ENCODE results near the gene INPP5A. TPM values are rescaled to one million over a fixed set of nuclear protein-coding genes. Genes with fewer than 3 reads are reported as not detected.

Gene INPP5A
- total and polyA plus RNA-seq, 7 donors: 17.6 to 132 (median 100) TPM

DNA sequence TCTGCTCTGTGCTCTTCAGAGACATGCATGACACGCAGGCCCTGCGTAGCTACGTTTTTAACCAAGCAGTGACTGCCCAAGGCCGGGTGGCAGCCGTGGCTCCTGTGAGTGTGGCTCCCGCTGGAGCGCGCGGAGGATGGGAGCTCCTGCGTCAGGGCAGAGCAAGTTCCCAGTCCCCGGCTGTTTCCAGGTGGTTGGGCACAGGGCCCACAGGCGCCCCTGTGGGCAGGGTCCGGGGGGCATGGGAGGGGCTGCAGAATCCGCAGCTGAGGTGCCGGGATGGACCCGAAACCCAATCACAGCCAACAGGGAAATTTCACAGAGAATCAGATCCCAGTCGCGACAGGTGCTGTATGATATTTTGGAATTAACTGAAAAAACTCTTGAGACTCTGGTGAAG is 238.6 kb downstream of the INPP5A start:
- no peak for DNase-seq

DNA sequence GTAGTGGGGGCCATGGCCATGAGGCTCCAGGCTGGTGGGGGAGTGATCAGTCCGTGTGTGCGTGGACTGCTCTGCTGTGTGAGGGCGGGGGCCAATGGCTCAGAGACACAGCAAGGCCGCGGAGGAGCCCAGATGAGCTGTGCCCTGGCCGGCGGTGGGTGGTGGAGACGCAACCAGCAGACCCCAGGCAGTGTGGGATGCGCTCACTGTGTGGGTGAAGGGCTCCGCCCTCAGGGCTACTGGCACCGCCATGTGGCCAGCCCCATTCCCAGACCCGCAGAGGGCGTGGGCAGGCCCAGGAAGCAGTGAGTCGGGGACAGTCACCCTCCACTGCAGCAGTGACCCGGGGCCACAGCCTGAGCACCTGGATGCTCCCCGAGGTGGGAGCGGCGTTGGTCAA is 239.2 kb downstream of the INPP5A start:
- no peak for DNase-seq
- Histone ChIP-seq H3K9me3 (no peaks in the 10 kb centered on the region), H3K4me3 (no peak overlapping the region), H3K4me1 (peaks cover 0 to 7% (median 0%) of the 10 kb centered on the region in 4 donors), H3K36me3 (peaks cover 4 to 71% (median 39%) of the 10 kb centered on the region in 4 donors), H3K27ac (no peak overlapping the region), H3K27me3 (peaks cover 0 to 16% (median 0%) of the 10 kb centered on the region in 3 donors)
- TF ChIP-seq, protein P1, sequence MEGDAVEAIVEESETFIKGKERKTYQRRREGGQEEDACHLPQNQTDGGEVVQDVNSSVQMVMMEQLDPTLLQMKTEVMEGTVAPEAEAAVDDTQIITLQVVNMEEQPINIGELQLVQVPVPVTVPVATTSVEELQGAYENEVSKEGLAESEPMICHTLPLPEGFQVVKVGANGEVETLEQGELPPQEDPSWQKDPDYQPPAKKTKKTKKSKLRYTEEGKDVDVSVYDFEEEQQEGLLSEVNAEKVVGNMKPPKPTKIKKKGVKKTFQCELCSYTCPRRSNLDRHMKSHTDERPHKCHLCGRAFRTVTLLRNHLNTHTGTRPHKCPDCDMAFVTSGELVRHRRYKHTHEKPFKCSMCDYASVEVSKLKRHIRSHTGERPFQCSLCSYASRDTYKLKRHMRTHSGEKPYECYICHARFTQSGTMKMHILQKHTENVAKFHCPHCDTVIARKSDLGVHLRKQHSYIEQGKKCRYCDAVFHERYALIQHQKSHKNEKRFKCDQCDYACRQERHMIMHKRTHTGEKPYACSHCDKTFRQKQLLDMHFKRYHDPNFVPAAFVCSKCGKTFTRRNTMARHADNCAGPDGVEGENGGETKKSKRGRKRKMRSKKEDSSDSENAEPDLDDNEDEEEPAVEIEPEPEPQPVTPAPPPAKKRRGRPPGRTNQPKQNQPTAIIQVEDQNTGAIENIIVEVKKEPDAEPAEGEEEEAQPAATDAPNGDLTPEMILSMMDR (IDR thresholded peaks at IDR 0.05): no peak
- TF ChIP-seq EP300 (IDR thresholded peaks at IDR 0.05) (no peak), POLR2AphosphoS5 (IDR thresholded peaks at IDR 0.05) (no peak), POLR2A (IDR thresholded peaks at IDR 0.05) (no peak)
- intact Hi-C loops (cut with DNase I): no loop called here
- 92 to 95% methylated on average over 18 of the region's 18 CpGs for WGBS, 2 donors

More for the DNA sequence above, 238.6 kb downstream of the INPP5A start:
- TF ChIP-seq, protein P1 (IDR thresholded peaks at IDR 0.05): no peak
- Histone ChIP-seq H3K9me3 (no peaks in the 10 kb centered on the region), H3K27ac (no peak overlapping the region), H3K4me1 (peaks cover 0 to 7% (median 0%) of the 10 kb centered on the region in 4 donors), H3K4me3 (no peak overlapping the region), H3K27me3 (peaks cover 0 to 10% (median 0%) of the 10 kb centered on the region in 3 donors), H3K36me3 (peaks cover 0 to 67% (median 34%) of the 10 kb centered on the region in 4 donors)
- 82 to 94% methylated on average over 18 of the region's 18 CpGs for WGBS, 2 donors
- intact Hi-C loops (cut with DNase I): no loop called here

DNA sequence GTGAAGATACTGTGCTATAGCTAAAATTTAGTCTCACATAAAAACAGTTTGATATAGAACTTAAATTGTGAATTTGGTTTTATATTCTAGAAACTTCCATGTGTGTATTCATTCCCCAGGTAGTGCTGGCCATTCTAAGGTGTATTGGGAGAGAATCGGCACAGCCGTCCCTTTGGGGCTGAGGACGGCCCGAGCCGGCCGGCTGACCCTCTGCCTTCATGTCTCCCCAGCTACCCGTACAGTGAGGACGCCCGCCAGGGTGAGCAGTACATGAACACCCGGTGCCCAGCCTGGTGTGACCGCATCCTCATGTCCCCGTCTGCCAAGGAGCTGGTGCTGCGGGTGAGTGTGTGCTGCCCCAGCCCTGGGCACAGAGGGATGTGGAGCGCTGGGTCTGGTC is 239.9 kb downstream of the INPP5A start:
- Histone ChIP-seq H3K27me3 (peaks cover 0 to 22% (median 0%) of the 10 kb centered on the region in 3 donors), H3K4me1 (peaks cover 0 to 7% (median 0%) of the 10 kb centered on the region in 4 donors), H3K36me3 (peaks cover 11 to 77% (median 40%) of the 10 kb centered on the region in 4 donors), H3K27ac (no peak overlapping the region), H3K4me3 (no peak overlapping the region), H3K9me3 (no peaks in the 10 kb centered on the region)
- intact Hi-C loops (cut with DNase I): no loop called here
- WGBS, 2 donors: 93 to 98% methylated on average over 14 of the region's 14 CpGs
- no peak for TF ChIP-seq EP300 (IDR thresholded peaks at IDR 0.05)
- no peak for TF ChIP-seq POLR2A (IDR thresholded peaks at IDR 0.05)
- no peak for TF ChIP-seq POLR2AphosphoS5 (IDR thresholded peaks at IDR 0.05)
- TF ChIP-seq, protein P1 (IDR thresholded peaks at IDR 0.05): no peak
- DNase-seq: no peak

DNA sequence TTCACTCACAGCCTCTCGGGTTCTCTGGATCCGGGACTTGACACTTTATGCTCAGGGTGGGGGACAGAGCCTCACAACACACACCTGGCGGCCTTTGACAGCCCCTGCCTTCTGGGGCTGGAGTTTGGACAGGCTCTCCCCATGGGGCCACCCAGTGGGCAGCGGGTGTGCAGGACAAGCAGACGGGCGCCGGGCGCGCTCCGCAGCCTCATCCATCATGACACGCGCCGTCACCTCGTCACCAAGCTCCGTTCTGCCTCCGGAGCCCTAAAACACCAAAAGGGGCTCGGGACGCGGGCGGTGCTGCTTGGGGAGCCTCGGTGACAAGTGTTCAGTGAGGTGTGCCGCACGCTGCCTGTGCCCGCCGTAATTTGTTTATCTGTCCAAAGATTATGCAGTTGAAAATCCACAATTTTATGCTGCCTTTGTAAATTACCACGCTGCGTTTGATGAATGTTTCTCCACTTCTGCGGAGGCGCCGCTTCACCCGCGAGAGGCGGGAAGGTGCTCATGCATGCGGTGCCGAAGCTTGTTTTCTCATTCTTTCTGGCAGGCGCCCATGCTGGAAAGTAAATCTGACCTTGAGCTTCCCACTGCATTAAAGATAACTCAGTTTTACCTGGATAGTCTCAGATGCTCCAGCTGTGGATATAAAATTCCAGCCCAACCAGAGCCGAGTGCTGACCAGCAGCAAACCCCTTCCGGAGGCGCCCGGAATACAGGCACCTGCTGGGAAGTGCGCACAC is 242.1 kb downstream of the INPP5A start:
- DNase-seq: no peak
- 95 to 96% methylated on average over 41 of the region's 41 CpGs for WGBS, 2 donors
- H3K27ac ChIP-seq: no peak overlapping the region
- no peaks in the 10 kb centered on the region for H3K9me3 ChIP-seq
- intact Hi-C loops (cut with DNase I): loop anchor here (10.0 kb wide), 1 partner anchor 325 kb away; no protein-coding TSS in a partner anchor
- peaks cover 0 to 6% (median 4%) of the 10 kb centered on the region in 4 donors for H3K4me1 ChIP-seq
- no peak for TF ChIP-seq POLR2A (IDR thresholded peaks at IDR 0.05)
- TF ChIP-seq EP300 (IDR thresholded peaks at IDR 0.05): no peak
- peaks cover 10 to 44% (median 13%) of the 10 kb centered on the region in 3 donors for H3K27me3 ChIP-seq
- H3K4me3 ChIP-seq: no peak overlapping the region
- peaks cover 14 to 86% (median 38%) of the 10 kb centered on the region in 4 donors for H3K36me3 ChIP-seq

DNA sequence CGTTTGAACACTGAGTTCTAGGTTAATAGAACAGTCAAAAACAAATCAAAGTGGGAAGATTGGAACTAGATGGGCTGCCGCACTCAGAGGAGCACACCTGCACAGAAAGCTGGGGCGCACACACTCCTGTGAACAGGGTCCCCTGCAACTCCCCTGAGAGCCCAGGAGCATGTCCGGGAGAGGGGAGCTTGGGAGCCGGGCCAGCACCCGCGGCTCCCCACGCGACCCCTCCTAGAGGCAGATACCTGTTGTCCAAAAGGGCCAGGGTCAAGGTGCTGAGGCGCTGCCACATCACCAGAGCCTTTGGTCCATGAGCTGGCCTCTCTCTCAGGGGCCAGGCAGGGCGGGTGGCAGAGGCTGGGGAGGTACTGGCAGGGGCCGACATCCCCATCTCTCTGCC is 242.8 kb downstream of the INPP5A start:
- 94 to 96% methylated on average over 12 of the region's 12 CpGs for WGBS, 2 donors
- Histone ChIP-seq H3K4me1 (peaks cover 0 to 13% (median 10%) of the 10 kb centered on the region in 4 donors), H3K4me3 (no peak overlapping the region), H3K27ac (no peak overlapping the region), H3K9me3 (no peaks in the 10 kb centered on the region), H3K27me3 (peaks cover 17 to 50% (median 19%) of the 10 kb centered on the region in 3 donors), H3K36me3 (peaks cover 14 to 85% (median 37%) of the 10 kb centered on the region in 4 donors)
- DNase-seq: no peak
- intact Hi-C loops (cut with DNase I): loop anchor here (10.0 kb wide), 1 partner anchor 326 kb away; no protein-coding TSS in a partner anchor
- TF ChIP-seq POLR2A (IDR thresholded peaks at IDR 0.05) (no peak), EP300 (IDR thresholded peaks at IDR 0.05) (no peak), POLR2AphosphoS5 (IDR thresholded peaks at IDR 0.05) (no peak)
- TF ChIP-seq, protein P1 (IDR thresholded peaks at IDR 0.05): no peak

All from sigmoid colon (tissue), 7 donors.